Measurements from ENCODE around the gene YAF2. TPM values are rescaled to one million over a fixed set of nuclear protein-coding genes. Genes with fewer than 3 reads are reported as not detected.

Gene YAF2
- total and polyA plus RNA-seq, 2 of the 13 experiments (the other 11 are each of a cell fraction or from before 2014, with no cell fraction given): 8.4 to 11.7 TPM

- 28% methylated on average over 4 of the region's 4 CpGs for WGBS (ENCODE audit: low lambda C conversion rate)
- BruUV-seq (replicated peaks): no TSS peak
- Histone ChIP-seq H3K27me3 (ENCODE audit: control insufficient read depth in 1 of 2, insufficient read depth in 2 of 2, low read length in 2 of 2) (no peaks in the 10 kb centered on the region), H3K4me3 (replicated peaks in 1 of 3; ENCODE audit: insufficient read depth in 1 of 3, low read depth in 2 of 3, low read length in 3 of 3) (no peak overlapping the region), H3K9ac (ENCODE audit: insufficient read depth, low read depth, low read length) (no peak overlapping the region), H3K9me3 (ENCODE audit: low read length) (no peaks in the 10 kb centered on the region), H3K36me3 (replicated peaks in 1 of 2; ENCODE audit: control insufficient read depth in 1 of 2, insufficient read depth in 2 of 2, low read length in 2 of 2) (no peaks in the 10 kb centered on the region), H2AFZ (ENCODE audit: low read length) (no peak overlapping the region), H4K20me1 (ENCODE audit: insufficient read depth, low read length) (no peaks in the 10 kb centered on the region), H3K4me2 (ENCODE audit: low read depth, low read length) (no peak overlapping the region), H3K79me2 (ENCODE audit: insufficient read depth, low read length) (no peaks in the 10 kb centered on the region), H3K4me1 (ENCODE audit: insufficient read depth, low read length) (no peaks in the 10 kb centered on the region), H3K27ac (ENCODE audit: extremely low read length, insufficient read depth, low read length) (no peak overlapping the region)
- in situ Hi-C loops (cut with HindIII; ENCODE audit: extremely low pct_ligation_motif_present, low pct_unique_long_range_greater_than_20kb) (no loop called here), intact Hi-C loops (cut with micrococcal nuclease; ENCODE audit: unreplicated experiment) (no loop called here)
- POLR2A ChIA-PET: no interaction called here
- FAIRE-seq: no peak
- DNase-seq (ENCODE audit: low spot score): no peak
- CTCF ChIA-PET (ENCODE audit: low intra/inter-chr PET ratio, low total read pairs): no interaction called here
- ATAC-seq: no peak
- TF ChIP-seq ZFAT (CRISPR knock-in tag; conservative IDR thresholded peaks at IDR 0.05) (no peak), ZSCAN25 (CRISPR knock-in tag; IDR thresholded peaks at IDR 0.05) (no peak), SIN3B (IDR thresholded peaks at IDR 0.05; ENCODE audit: low read length) (no peak), ZNF883 (CRISPR knock-in tag; IDR thresholded peaks at IDR 0.05; ENCODE audit: not compliant biosample characterization) (no peak), MIER3 (CRISPR knock-in tag; IDR thresholded peaks at IDR 0.05; ENCODE audit: borderline replicate concordance) (no peak), TBX3 (IDR thresholded peaks at IDR 0.05; ENCODE audit: borderline replicate concordance) (no peak), SAP130 (CRISPR knock-in tag; IDR thresholded peaks at IDR 0.05; ENCODE audit: low read depth) (no peak)
These were observed 23.7 kb upstream of the YAF2 start for GRCh38 chr12:42261708-42262107.

GRCh38 chr12:42260518-42260917, 22.5 kb upstream of the YAF2 start:
- H3K4me3 ChIP-seq (replicated peaks in 1 of 3; ENCODE audit: insufficient read depth in 1 of 3, low read depth in 2 of 3, low read length in 3 of 3): no peak overlapping the region
- POLR2A ChIA-PET: no interaction called here
- no peak for TF ChIP-seq NR3C1 (CRISPR knock-in tag; IDR thresholded peaks at IDR 0.05)
- no peaks in the 10 kb centered on the region for H3K9me3 ChIP-seq (ENCODE audit: low read length)
- no peaks in the 10 kb centered on the region for H3K27me3 ChIP-seq (ENCODE audit: control insufficient read depth in 1 of 2, insufficient read depth in 2 of 2, low read length in 2 of 2)
- H3K4me1 ChIP-seq (ENCODE audit: insufficient read depth, low read length): no peaks in the 10 kb centered on the region
- WGBS (ENCODE audit: low lambda C conversion rate): 27% methylated on average over 3 of the region's 6 CpGs
- in situ Hi-C loops (cut with HindIII; ENCODE audit: extremely low pct_ligation_motif_present, low pct_unique_long_range_greater_than_20kb) (no loop called here), intact Hi-C loops (cut with micrococcal nuclease; ENCODE audit: unreplicated experiment) (no loop called here)
- H3K27ac ChIP-seq (ENCODE audit: extremely low read length, insufficient read depth, low read length): no peak overlapping the region
- no peaks in the 10 kb centered on the region for H4K20me1 ChIP-seq (ENCODE audit: insufficient read depth, low read length)
- H3K79me2 ChIP-seq (ENCODE audit: insufficient read depth, low read length): no peaks in the 10 kb centered on the region
- no peak overlapping the region for H3K4me2 ChIP-seq (ENCODE audit: low read depth, low read length)
- H3K36me3 ChIP-seq (replicated peaks in 1 of 2; ENCODE audit: control insufficient read depth in 1 of 2, insufficient read depth in 2 of 2, low read length in 2 of 2): no peaks in the 10 kb centered on the region
- FAIRE-seq: no peak
- CTCF ChIA-PET (ENCODE audit: low intra/inter-chr PET ratio, low total read pairs): no interaction called here
- peak; percentile 42 for ATAC-seq
- BruUV-seq (replicated peaks): no TSS peak
- DNase-seq (ENCODE audit: low spot score): no peak
- no peak overlapping the region for H3K9ac ChIP-seq (ENCODE audit: insufficient read depth, low read depth, low read length)
- H2AFZ ChIP-seq (ENCODE audit: low read length): no peak overlapping the region

Measured in HepG2 (cell line).